Astrocyte (in vitro differentiated cells and primary cell): ENCODE results near the gene VPS13C. TPM values are rescaled to one million over a fixed set of nuclear protein-coding genes. Genes with fewer than 3 reads are reported as not detected.
A peak's percentile ranks its signal among the peaks of the same experiment; 100 is the strongest.

ENCODE experiments used
- DNase-seq: peaks from one replicate; pipeline ENCODE4 v3.0.0-alpha.2; 2010; ENCODE audit warnings: low read depth
- FAIRE-seq: peaks from 2 replicates; lab custom pipeline; 2011; peaks lifted over from hg19 to GRCh38; lab: Jason Lieb, UNC
- H2AFZ ChIP-seq: 2 replicates; pipeline ENCODE4 v1.6.0; 2012; ENCODE audit warnings: low read depth, low read length, inconsistent platforms
- H3K27ac ChIP-seq: 2 replicates; pipeline ENCODE4 v1.5.1; 2011; ENCODE audit warnings: low read depth, low read length, inconsistent platforms
- H3K27me3 ChIP-seq: 2 replicates; pipeline ENCODE4 v1.6.0; 2011; ENCODE audit warnings: low read length, inconsistent platforms; ENCODE audit not compliant: insufficient read depth
- H3K36me3 ChIP-seq: 2 replicates; pipeline ENCODE4 v1.5.1; 2011; ENCODE audit warnings: low read length, inconsistent platforms; ENCODE audit not compliant: insufficient read depth
- H3K4me1 ChIP-seq: 2 replicates; pipeline ENCODE4 v1.5.1; 2011; ENCODE audit warnings: low read length, inconsistent platforms; ENCODE audit not compliant: insufficient read depth
- H3K4me2 ChIP-seq: 2 replicates; pipeline ENCODE4 v1.6.0; 2012; ENCODE audit warnings: low read length, inconsistent platforms
- H3K4me3 ChIP-seq: 2 replicates; pipeline ENCODE4 v1.5.1; 2011; ENCODE audit warnings: low read depth, mild to moderate bottlenecking, low read length, inconsistent platforms; ENCODE audit not compliant: insufficient read depth
- H3K79me2 ChIP-seq: 2 replicates; pipeline ENCODE4 v1.6.0; 2012; ENCODE audit warnings: mild to moderate bottlenecking, low read length, inconsistent platforms; ENCODE audit not compliant: insufficient read depth
- H3K9ac ChIP-seq: 2 replicates; pipeline ENCODE4 v1.6.0; 2012; ENCODE audit warnings: mild to moderate bottlenecking, low read length, inconsistent platforms
- H3K9me3 ChIP-seq: 2 replicates; pipeline ENCODE4 v1.5.1; 2012; ENCODE audit warnings: low read depth, mild to moderate bottlenecking, low read length, inconsistent platforms; ENCODE audit not compliant: insufficient read depth
- H4K20me1 ChIP-seq: 2 replicates; pipeline ENCODE4 v1.6.0; 2012; ENCODE audit warnings: low read length, inconsistent platforms; ENCODE audit not compliant: insufficient read depth
- H3K27ac Mint-ChIP-seq: one replicate; pipeline ENCODE4 v1.8.0; 2021; ENCODE audit warnings: mild to moderate bottlenecking, mixed read lengths; ENCODE audit not compliant: unreplicated experiment
- H3K27me3 Mint-ChIP-seq: one replicate; pipeline ENCODE4 v1.8.0; 2021; ENCODE audit warnings: low read depth, mixed read lengths; ENCODE audit not compliant: unreplicated experiment
- H3K36me3 Mint-ChIP-seq: one replicate; pipeline ENCODE4 v1.8.0; 2021; ENCODE audit warnings: low read depth, mixed read lengths; ENCODE audit not compliant: unreplicated experiment
- H3K4me1 Mint-ChIP-seq: one replicate; pipeline ENCODE4 v1.8.0; 2021; ENCODE audit warnings: low read depth, mixed read lengths; ENCODE audit not compliant: unreplicated experiment
- H3K4me3 Mint-ChIP-seq: one replicate; pipeline ENCODE4 v1.8.0; 2021; ENCODE audit warnings: mild to moderate bottlenecking, moderate library complexity, mixed read lengths; ENCODE audit not compliant: unreplicated experiment
- H3K9me3 Mint-ChIP-seq: one replicate; pipeline ENCODE4 v1.8.0; 2021; ENCODE audit warnings: mild to moderate bottlenecking, mixed read lengths; ENCODE audit not compliant: unreplicated experiment
- CTCF ChIP-seq: IDR thresholded peaks from 2 replicates; pipeline ENCODE4 v1.5.1; 2011; ENCODE audit warnings: low read depth, mild to moderate bottlenecking, inconsistent platforms, low read length, moderate library complexity; ENCODE audit not compliant: insufficient read depth
- EZH2 ChIP-seq: IDR thresholded peaks from 2 replicates; pipeline ENCODE4 v1.6.1; 2012; ENCODE audit warnings: mild to moderate bottlenecking, low read length, inconsistent platforms; ENCODE audit not compliant: insufficient read depth
- total RNA-seq: library from RNA; stranded (reverse); gene quantifications from 2 replicates; pipeline ENCODE4 v1.2.1, GENCODE V29; 2021

Gene VPS13C
- total RNA-seq, 1 donor from 2014 or later = 35.4 TPM

DNA sequence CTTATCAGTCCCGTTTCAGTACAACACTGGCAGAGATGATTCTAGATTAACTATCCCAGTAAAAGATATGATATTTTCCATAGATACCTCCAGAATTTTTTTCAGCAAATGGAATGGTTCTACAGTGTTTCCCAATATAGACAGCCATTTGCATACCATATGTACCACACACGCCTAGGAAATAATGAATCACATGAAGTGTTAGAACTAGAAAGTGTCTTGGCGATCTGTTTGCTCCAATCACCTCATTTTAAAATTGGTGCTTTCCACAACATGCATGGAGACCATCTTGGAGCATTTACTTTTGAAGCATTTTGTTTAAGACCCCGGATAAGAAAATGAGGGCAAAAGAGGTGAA lies 8.5 kb upstream of the VPS13C start:
- peak overlapping the region; percentile 67 for H3K4me2 ChIP-seq
- peaks cover 29% of the 10 kb centered on the region for H3K27me3 Mint-ChIP-seq
- no peak overlapping the region for H3K27ac ChIP-seq
- peaks cover 3% of the 10 kb centered on the region for H4K20me1 ChIP-seq
- no peak overlapping the region for H3K9ac ChIP-seq
- no peaks in the 10 kb centered on the region for H3K36me3 Mint-ChIP-seq
- H3K4me3 ChIP-seq = peak overlapping the region; percentile 43
- H3K4me1 ChIP-seq = peaks cover 12% of the 10 kb centered on the region
- DNase-seq = no peak
- peaks cover 31% of the 10 kb centered on the region for H3K27me3 ChIP-seq
- TF ChIP-seq EZH2 (no peak), CTCF (no peak)
- no peak overlapping the region for H2AFZ ChIP-seq
- H3K27ac Mint-ChIP-seq = no peak overlapping the region
- no peaks in the 10 kb centered on the region for H3K79me2 ChIP-seq
- H3K9me3 ChIP-seq = no peaks in the 10 kb centered on the region
- peaks cover 5% of the 10 kb centered on the region for H3K4me1 Mint-ChIP-seq
- peak overlapping the region; percentile 77 for H3K4me3 Mint-ChIP-seq
- no peak for FAIRE-seq
- H3K36me3 ChIP-seq = no peaks in the 10 kb centered on the region
- H3K9me3 Mint-ChIP-seq = no peaks in the 10 kb centered on the region

GRCh38 chr15:62068071-62068809 lies 8.0 kb upstream of the VPS13C start:
- peak overlapping the region; percentile 53 for H2AFZ ChIP-seq

More at GRCh38 chr15:62068071-62068809, 8.0 kb upstream of the VPS13C start:
- H3K36me3 ChIP-seq = no peaks in the 10 kb centered on the region
- H3K27ac ChIP-seq = no peak overlapping the region
- H3K27me3 ChIP-seq = peaks cover 31% of the 10 kb centered on the region
- H3K4me2 ChIP-seq = peak overlapping the region; percentile 67
- H3K27me3 Mint-ChIP-seq = peaks cover 32% of the 10 kb centered on the region
- FAIRE-seq = no peak
- peaks cover 5% of the 10 kb centered on the region for H3K4me1 Mint-ChIP-seq
- no peaks in the 10 kb centered on the region for H3K36me3 Mint-ChIP-seq
- TF ChIP-seq EZH2 (no peak), CTCF (no peak)
- peaks cover 3% of the 10 kb centered on the region for H4K20me1 ChIP-seq
- no peak for DNase-seq
- peak overlapping the region; percentile 43 for H3K4me3 ChIP-seq
- H3K27ac Mint-ChIP-seq = no peak overlapping the region
- no peaks in the 10 kb centered on the region for H3K9me3 ChIP-seq
- peak overlapping the region; percentile 77 for H3K4me3 Mint-ChIP-seq
- no peak overlapping the region for H3K9ac ChIP-seq
- no peaks in the 10 kb centered on the region for H3K79me2 ChIP-seq
- H3K4me1 ChIP-seq = peaks cover 12% of the 10 kb centered on the region
- H3K9me3 Mint-ChIP-seq = no peaks in the 10 kb centered on the region
